Measurements from ENCODE around the gene CPSF7.

GRCh38 chr11:61452825-61453224 lies 23.1 kb upstream of the CPSF7 start:
- no peak for TF ChIP-seq CTCF (IDR thresholded peaks at IDR 0.05; ENCODE audit: low read depth, low read length, missing input control)
- TF ChIP-seq MAX (IDR thresholded peaks at IDR 0.05): no peak
- TF ChIP-seq TAF1 (conservative IDR thresholded peaks at IDR 0.05): no peak
- TF ChIP-seq JUND (IDR thresholded peaks at IDR 0.05): no peak
- no peak for TF ChIP-seq ATF3 (IDR thresholded peaks at IDR 0.05)

All from liver (tissue), 3 donors.